Central memory CD8-positive, alpha-beta T cell (primary cell): ENCODE results near the gene FUCA2.
A peak's percentile ranks its signal among the peaks of the same experiment; 100 is the strongest.
"Not testable (repeated sequence)": the region's sequence is repeated elsewhere in the genome, so short reads cannot be mapped to it uniquely, and the experiment has no call there.

Experiments
- ATAC-seq: fragments of 150-1000 bp; cut with Tn5 transposase; replicated peaks from 2 replicates; pipeline ENCODE4 v1.10.0; 2022; ENCODE audit warnings: mild to moderate bottlenecking, moderate FRiP score, moderate number of reproducible peaks; ENCODE audit not compliant: poor library complexity, severe bottlenecking; ENCODE audit errors: extremely low read depth
- DNase-seq, 2 donors: peaks; one replicate each; pipeline ENCODE4 v3.0.0; 2021; ENCODE audit warnings: low spot score in 2 of 2
- H3K27ac Mint-ChIP-seq: one replicate; pipeline ENCODE4 v1.8.0; 2022; ENCODE audit warnings: low read depth, mild to moderate bottlenecking, moderate library complexity, mixed read lengths
- H3K27me3 Mint-ChIP-seq: one replicate; pipeline ENCODE4 v1.8.0; 2022; ENCODE audit warnings: mixed read lengths
- H3K36me3 Mint-ChIP-seq: one replicate; pipeline ENCODE4 v1.8.0; 2022; ENCODE audit warnings: mild to moderate bottlenecking, moderate library complexity, mixed read lengths; ENCODE audit not compliant: insufficient read depth
- H3K4me1 Mint-ChIP-seq: one replicate; pipeline ENCODE4 v1.8.0; 2022; ENCODE audit warnings: mixed read lengths
- H3K4me3 Mint-ChIP-seq: one replicate; pipeline ENCODE4 v1.8.0; 2022; ENCODE audit warnings: mild to moderate bottlenecking, moderate library complexity, mixed read lengths
- H3K9me3 Mint-ChIP-seq: one replicate; pipeline ENCODE4 v1.8.0; 2022; ENCODE audit warnings: mixed read lengths

Gene FUCA2

DNA sequence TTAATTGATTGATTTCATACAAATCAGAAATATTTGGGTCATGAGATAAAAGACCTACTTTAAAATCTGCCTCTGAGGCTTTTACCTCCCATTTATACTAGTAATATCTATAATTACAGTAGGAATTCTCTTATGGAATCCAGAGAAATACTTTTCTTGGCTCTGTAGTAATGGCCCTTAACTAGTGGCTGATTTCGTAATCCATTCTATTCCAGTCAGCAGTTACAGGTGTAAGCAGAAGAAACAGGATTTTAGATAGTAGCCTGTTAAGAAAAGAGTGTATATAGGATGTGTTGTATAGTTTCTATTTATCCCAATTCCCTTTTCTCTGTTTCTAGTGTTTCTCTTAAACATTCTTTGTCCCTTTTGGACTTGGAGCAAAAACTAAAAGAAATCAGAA lies 39.7 kb downstream of the FUCA2 start:
- Mint-ChIP-seq H3K9me3 (no peaks in the 10 kb centered on the region), H3K27me3 (no peaks in the 10 kb centered on the region), H3K36me3 (peaks cover 24% of the 10 kb centered on the region), H3K4me3 (no peak overlapping the region), H3K4me1 (peaks cover 6% of the 10 kb centered on the region), H3K27ac (no peak overlapping the region)
- DNase-seq (no peak), ATAC-seq (no peak)

DNA sequence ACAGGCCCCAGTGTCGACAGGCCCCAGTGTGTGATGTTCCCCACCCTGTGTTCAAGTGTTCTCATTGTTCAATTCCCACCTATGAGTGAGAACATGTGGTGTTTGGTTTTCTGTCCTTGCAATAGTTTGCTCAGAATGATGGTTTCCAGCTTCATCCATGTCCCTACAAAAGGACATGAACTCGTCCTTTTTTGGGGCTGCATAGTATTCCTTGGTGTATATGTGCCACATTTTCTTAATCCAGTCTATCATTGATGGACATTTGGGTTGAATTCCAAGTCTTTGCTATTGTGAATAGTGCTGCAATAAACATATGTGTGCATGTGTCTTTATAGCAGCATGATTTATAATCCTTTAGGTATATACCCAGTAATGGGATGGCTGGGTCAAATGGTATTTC lies 42.7 kb downstream of the FUCA2 start:
- H3K9me3 Mint-ChIP-seq, ATAC-seq, H3K4me1 Mint-ChIP-seq, H3K27me3 Mint-ChIP-seq, H3K27ac Mint-ChIP-seq, DNase-seq, H3K4me3 Mint-ChIP-seq: not testable (repeated sequence)
- H3K36me3 Mint-ChIP-seq, result peaks cover 19% of the 10 kb centered on the region

DNA sequence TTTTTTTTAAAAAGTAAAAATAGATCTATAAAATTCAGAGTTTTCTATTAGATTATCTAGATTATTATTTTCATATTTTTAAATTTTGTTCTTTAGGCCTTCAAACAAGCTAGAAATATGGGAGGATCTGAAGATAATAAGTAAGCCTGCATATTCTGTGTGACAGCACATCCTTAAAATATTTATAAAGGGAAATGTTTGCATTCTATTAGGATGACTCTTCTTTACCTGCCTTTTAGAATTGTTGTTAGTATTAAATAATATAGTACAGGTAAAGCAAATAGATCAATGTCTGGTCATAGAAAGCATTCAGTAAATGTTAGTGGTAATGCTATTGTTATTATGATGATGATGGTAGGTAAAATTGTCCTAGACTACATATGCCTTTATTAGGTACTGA lies 43.5 kb downstream of the FUCA2 start:
- peaks cover 14% of the 10 kb centered on the region for H3K36me3 Mint-ChIP-seq
- H3K27me3 Mint-ChIP-seq, result no peaks in the 10 kb centered on the region
- H3K27ac Mint-ChIP-seq, result no peak overlapping the region
- no peak overlapping the region for H3K4me3 Mint-ChIP-seq
- DNase-seq (no peak), ATAC-seq (no peak)
- H3K4me1 Mint-ChIP-seq, result peaks cover 6% of the 10 kb centered on the region
- H3K9me3 Mint-ChIP-seq, result no peaks in the 10 kb centered on the region

DNA sequence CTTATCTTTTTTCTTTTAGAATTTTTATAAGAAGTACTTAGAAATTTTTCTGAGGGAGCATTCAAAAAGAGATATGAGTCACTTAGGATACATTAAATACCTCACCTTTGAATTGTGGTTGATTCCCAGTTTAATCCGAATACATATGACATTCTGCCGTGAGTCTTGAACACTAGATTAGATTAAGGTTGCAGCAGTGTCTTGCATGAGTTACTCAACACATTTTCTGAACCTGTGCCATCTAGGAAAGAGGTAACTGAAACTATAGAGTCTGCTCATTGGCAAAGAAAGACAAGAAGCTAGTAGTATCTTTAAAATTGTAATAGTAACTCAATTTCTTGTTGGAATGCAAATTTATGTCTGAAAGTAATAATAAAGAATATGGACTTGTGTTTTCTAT lies 46.0 kb downstream of the FUCA2 start:
- Mint-ChIP-seq H3K27ac (no peak overlapping the region), H3K27me3 (no peaks in the 10 kb centered on the region), H3K4me1 (peaks cover 5% of the 10 kb centered on the region), H3K4me3 (no peak overlapping the region), H3K36me3 (peaks cover 14% of the 10 kb centered on the region), H3K9me3 (no peaks in the 10 kb centered on the region)
- ATAC-seq (no peak), DNase-seq (no peak)

DNA sequence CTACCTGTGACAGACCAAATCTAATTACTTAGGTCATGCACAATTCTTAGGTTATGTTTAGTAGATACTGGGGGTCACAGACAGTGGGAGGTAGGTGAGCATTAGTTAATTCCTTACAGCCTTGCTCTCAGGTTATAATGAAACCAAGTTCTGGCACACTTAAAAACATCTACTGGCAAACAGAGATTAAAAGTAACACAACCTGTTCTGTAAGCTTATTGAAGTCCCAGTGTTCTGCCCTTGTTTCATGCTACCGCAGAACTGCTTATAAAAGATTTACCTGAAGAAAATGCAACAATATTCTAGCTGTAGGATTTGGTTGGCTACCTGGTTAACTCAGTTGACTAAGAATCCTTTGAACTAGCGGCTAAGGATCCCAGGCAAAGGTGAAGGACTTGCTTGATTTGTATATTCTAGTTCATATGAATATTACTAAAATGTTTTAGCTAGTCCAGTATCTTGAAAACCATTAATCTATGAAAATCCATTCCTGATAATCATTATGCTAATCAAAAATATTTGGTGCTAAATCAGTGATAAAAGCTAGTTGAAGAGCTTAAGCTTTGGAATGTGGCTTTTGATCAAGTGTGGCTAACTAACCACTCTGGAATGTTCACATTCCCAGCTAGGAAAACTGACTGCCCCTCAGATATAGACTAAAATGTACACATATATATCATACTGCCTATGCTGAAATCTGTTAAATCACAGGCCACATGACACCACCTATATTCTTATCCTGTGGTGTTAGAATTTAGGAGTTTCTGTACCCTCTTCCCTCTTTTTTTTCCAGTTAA lies 53.8 kb downstream of the FUCA2 start:
- Mint-ChIP-seq H3K9me3 (no peaks in the 10 kb centered on the region), H3K27ac (no peak overlapping the region), H3K4me1 (peaks cover 15% of the 10 kb centered on the region), H3K36me3 (peaks cover 24% of the 10 kb centered on the region), H3K4me3 (no peak overlapping the region), H3K27me3 (no peaks in the 10 kb centered on the region)
- no peak for ATAC-seq
- DNase-seq, result no peak

DNA sequence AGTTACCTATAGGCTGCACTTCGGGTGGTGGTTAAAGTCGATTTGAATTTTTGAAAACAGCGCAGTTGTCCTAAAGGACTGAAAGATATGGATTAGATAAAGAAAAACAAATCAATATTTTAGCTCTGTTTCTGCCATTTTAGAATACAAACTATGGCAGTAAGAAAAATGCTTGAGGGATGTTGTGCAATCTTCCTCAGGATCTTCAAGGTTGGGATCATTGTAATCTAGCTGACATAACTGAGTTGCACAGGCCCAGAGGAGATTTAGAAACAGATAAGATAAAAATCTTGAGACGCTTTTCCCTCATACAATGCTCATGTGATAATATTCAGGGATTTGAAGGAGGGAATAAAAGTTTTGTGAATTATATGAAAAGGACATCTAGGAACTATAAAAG lies 60.0 kb downstream of the FUCA2 start:
- H3K27me3 Mint-ChIP-seq, result no peaks in the 10 kb centered on the region
- ATAC-seq (no peak), DNase-seq (no peak)
- H3K27ac Mint-ChIP-seq, result peak overlapping the region; percentile 98
- H3K4me3 Mint-ChIP-seq, result peak overlapping the region; percentile 94
- no peaks in the 10 kb centered on the region for H3K9me3 Mint-ChIP-seq
- H3K36me3 Mint-ChIP-seq, result peaks cover 18% of the 10 kb centered on the region
- peaks cover 42% of the 10 kb centered on the region for H3K4me1 Mint-ChIP-seq

DNA sequence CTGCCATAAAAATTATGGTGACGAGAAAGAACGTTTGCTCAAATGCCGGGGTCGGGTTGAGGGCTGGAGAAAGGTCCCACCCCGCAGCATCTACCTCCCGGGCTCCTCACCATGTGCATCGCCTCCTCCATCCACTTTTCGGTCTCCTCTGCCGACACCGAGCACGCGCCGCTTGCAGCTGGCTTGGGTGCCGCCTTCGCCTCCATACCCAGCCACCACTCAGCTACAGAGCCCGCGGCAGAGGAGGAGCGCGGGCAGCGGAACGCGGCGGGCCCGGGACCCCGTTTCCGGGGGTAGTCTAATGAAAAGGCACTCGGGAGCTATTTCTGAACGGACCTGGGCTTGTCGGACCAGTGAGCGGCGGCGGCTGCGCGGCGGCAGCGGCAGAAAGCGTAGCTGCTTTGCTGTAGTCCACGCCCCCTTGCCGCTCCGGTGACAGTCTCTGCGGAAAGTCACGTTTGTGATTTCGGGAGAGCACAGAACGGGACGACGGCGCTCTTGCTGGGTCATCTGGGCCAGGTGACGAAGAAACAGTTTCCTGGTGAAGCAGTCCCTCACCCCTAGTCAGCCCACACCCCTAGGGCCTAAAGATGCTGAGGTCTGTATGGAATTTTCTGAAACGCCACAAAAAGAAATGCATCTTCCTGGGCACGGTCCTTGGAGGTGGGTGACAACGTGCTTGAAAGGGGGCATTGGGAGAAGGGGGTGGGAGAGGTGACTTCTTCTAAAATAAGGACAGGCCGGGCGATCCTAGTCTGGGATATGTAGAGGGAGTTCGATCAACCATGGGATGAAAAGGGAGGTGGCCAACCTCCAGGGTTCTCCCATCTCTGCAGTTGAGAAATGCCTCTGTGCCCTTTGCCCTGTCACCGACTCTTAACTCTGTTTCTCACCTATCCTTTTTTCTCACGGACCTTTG lies 60.8 kb downstream of the FUCA2 start, which contains the start of the genes ADAT2 and PEX3:
Gene ADAT2, minus strand, starts transcription at position 243 of the 919 bp plus-strand sequence. Its CDS starts 37 bp downstream, at position 206.
Gene PEX3, plus strand, starts transcription at position 353 of the 919 bp plus-strand sequence. Its CDS starts 238 bp downstream, at position 591.
- peak; percentile 91 for ATAC-seq
- Mint-ChIP-seq H3K4me1 (peaks cover 39% of the 10 kb centered on the region), H3K9me3 (no peaks in the 10 kb centered on the region), H3K4me3 (peak within 1 kb of the TSS; percentile 94), H3K36me3 (peaks cover 18% of the 10 kb centered on the region), H3K27ac (peak within 1 kb of the TSS; percentile 98), H3K27me3 (no peaks in the 10 kb centered on the region)
- DNase-seq, result peak; percentile 92 to 93

DNA sequence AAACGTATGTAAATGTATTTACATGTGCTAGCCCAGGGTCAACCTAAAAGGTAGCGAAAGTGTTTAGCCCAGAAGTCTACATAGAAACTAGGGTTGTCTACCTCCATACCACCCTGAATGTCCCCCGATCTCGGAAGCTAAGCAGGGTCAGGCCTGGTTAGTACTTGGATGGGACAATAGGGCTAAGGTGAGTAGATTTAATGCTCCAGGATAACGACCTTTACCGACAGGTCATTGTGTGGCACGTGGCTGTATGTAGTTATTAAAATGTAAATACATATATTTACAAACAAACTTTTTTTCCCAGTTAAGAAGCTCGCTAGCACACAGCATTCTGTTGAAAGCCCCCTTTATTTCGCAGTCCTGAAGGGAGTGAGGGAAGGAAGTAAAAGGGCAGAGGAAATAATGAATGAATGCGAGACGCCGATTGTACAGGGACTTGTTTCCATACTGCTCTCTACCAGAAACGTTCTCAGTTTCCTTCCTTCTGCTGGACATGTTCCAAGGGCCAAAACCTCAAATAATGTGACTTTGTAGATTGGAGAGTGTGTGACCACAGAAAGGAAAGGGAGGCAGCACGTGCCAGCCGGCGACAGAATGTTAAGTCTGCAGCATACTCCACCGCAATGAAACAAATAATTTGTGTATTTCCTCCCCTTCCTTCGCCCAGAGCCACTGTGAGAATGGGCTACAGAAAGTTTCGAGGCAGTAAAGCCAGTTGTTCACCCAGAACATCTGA lies 61.6 kb downstream of the FUCA2 start:
- Mint-ChIP-seq H3K36me3 (peaks cover 18% of the 10 kb centered on the region), H3K9me3 (no peaks in the 10 kb centered on the region), H3K4me3 (peak overlapping the region; percentile 94), H3K27me3 (no peaks in the 10 kb centered on the region), H3K27ac (peak overlapping the region; percentile 98), H3K4me1 (peaks cover 38% of the 10 kb centered on the region)
- DNase-seq (peak; percentile 49 to 63), ATAC-seq (peak; percentile 22)

DNA sequence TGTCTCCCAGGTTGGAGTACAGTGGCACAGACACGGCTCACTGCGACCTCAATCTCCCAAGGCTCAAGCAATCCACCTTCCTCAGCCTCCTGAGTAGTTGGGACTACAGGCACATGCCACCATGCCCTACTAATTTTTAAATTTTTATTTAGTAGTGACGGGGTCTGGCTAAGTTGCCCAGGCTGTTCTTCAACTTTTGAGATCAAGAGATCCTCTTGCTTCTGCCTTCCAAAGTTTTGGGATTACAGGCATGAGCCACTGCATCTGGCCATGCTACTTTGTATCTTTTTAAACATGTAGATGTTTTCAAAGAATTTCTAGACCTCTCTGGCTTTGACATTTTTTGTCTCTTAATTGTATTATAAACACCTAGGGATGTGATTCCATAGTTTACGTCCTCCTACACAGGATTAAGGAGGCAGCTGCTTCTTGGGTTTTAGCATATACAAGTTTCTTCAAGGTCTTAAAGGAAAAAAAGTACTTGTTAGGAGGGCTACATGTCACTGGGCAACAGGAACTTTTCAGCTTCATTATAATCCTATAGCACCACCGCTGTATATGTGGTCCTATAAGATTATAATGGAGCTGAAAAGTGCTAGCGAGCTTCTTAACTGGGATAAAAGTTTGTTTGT lies 62.3 kb downstream of the FUCA2 start:
- H3K4me1 Mint-ChIP-seq, result peaks cover 31% of the 10 kb centered on the region
- peaks cover 16% of the 10 kb centered on the region for H3K36me3 Mint-ChIP-seq
- peak overlapping the region; percentile 98 for H3K27ac Mint-ChIP-seq
- H3K27me3 Mint-ChIP-seq, result no peaks in the 10 kb centered on the region
- ATAC-seq, result no peak
- H3K4me3 Mint-ChIP-seq, result peak overlapping the region; percentile 94
- no peaks in the 10 kb centered on the region for H3K9me3 Mint-ChIP-seq
- DNase-seq, result no peak

DNA sequence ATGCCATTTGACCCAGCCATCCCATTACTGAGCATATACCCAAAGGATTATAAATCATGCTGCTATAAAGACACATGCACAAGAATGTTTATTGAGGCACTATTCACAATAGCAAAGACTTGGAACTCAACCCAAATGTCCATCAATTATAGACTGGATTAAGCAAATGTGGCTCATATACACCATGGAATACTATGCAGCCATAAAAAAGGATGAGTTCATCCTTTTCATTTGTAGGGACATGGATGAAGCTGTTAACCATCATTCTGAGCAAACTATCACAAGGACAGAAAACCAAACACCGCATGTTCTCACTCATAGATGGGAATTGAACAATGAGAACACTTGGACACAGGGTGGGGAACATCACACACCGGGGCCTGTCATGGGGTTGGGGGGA lies 63.7 kb downstream of the FUCA2 start:
- Mint-ChIP-seq H3K4me1 (peaks cover 31% of the 10 kb centered on the region), H3K36me3 (peaks cover 12% of the 10 kb centered on the region)
- not testable (repeated sequence) for H3K27me3 Mint-ChIP-seq, ATAC-seq, H3K9me3 Mint-ChIP-seq, H3K27ac Mint-ChIP-seq, H3K4me3 Mint-ChIP-seq, DNase-seq
